Testis (tissue), 3 donors: ENCODE data around the gene TYROBP. TPM values are rescaled to one million over a fixed set of nuclear protein-coding genes. Genes with fewer than 3 reads are reported as not detected.
A peak's percentile ranks its signal among the peaks of the same experiment; 100 is the strongest.

ENCODE experiments used
- DNase-seq: peaks from one replicate; pipeline ENCODE4 v3.0.0-alpha.2; 2019
- H3K27ac ChIP-seq, 2 donors: fragments of 200-600 bp; sonication (generic); one replicate each; pipeline ENCODE4 v1.5.1; 2019
- H3K27me3 ChIP-seq: fragments of 200-600 bp; sonication (generic); one replicate; pipeline ENCODE4 v1.5.1; 2019
- H3K36me3 ChIP-seq: fragments of 200-600 bp; sonication (generic); one replicate; pipeline ENCODE4 v1.5.1; 2017; ENCODE audit warnings: low read depth; ENCODE audit errors: missing control alignments
- H3K4me1 ChIP-seq: fragments of 200-600 bp; sonication (generic); one replicate; pipeline ENCODE4 v1.5.1; 2019
- H3K4me3 ChIP-seq, 2 donors: fragments of 200-600 bp; sonication (generic); one replicate each; pipeline ENCODE4 v1.5.1; 2017 to 2019
- H3K9me3 ChIP-seq: fragments of 200-600 bp; sonication (generic); one replicate; pipeline ENCODE4 v1.5.1; 2017
- CTCF ChIP-seq, 3 experiments: fragments of 450-650 bp in 2 of 3; fragments of 200-600 bp in 1 of 3; sonication (generic) in 1 of 3; IDR thresholded peaks; one replicate each; pipeline ENCODE4 v1.5.1; 2016 to 2019; ENCODE audit warnings: antibody characterized with exemption in 3 of 3, mild to moderate bottlenecking in 2 of 3, moderate library complexity in 1 of 3
- POLR2A ChIP-seq: fragments of 450-650 bp; IDR thresholded peaks from one replicate; pipeline ENCODE4 v1.6.1; 2017; ENCODE audit warnings: antibody characterized with exemption, mild to moderate bottlenecking, moderate library complexity
- WGBS, 2 donors: methylation state at CpG; one replicate each; pipeline ENCODE4 v1.1.5; 2018; 5-methylcytosine and 5-hydroxymethylcytosine counted together
- intact Hi-C: fragments of 100-400 bp; cut with DNase I; formaldehyde crosslinking; loops from one replicate; pipeline ENCODE4 v1.15.1; 2023; ENCODE audit warnings: low total_unique reads
- polyA plus RNA-seq: library from polyadenylated mRNA; stranded (reverse); fragments of 350-450 nt; fragmentation: Illumina TruSeq; extraction: RNeasy Lipid Tissue Mini Kit (QIAGEN cat#74804); gene quantifications from one replicate; pipeline ENCODE4 v1.2.3, GENCODE V29; 2014; ENCODE audit warnings: low read depth, low replicate concordance; ENCODE audit not compliant: insufficient read depth
- total RNA-seq, 2 donors: library from RNA; depleted of rRNA; stranded (reverse); fragments of >200 nt; gene quantifications; one replicate each; pipeline ENCODE4 v1.2.3, GENCODE V29; 2016

Gene TYROBP
- total and polyA plus RNA-seq, 3 donors from 2014 or later, result 2.9 to 77.5 (median 21.7) TPM

- DNase-seq, result no peak
- no peak for TF ChIP-seq CTCF (IDR thresholded peaks at IDR 0.05)
- no peak for TF ChIP-seq POLR2A
- no peak overlapping the region for H3K27ac ChIP-seq
- WGBS, 2 donors, result 49 to 56% methylated on average over 11 to 14 of the region's 14 CpGs
- H3K36me3 ChIP-seq, result no peaks in the 10 kb centered on the region
- H3K9me3 ChIP-seq, result no peaks in the 10 kb centered on the region
- no peaks in the 10 kb centered on the region for H3K27me3 ChIP-seq
- H3K4me1 ChIP-seq, result peaks cover 19% of the 10 kb centered on the region
- intact Hi-C loops, result no loop called here
- H3K4me3 ChIP-seq, result no peak overlapping the region
Observed at GRCh38 chr19:35937345-35938281, 29.5 kb upstream of the TYROBP start.

- DNase-seq, result no peak
- WGBS, 2 donors, result 0 to 14% methylated on average over 5 to 10 of the region's 11 CpGs
- Histone ChIP-seq H3K36me3 (no peaks in the 10 kb centered on the region), H3K27ac (peak overlapping the region; percentile 65 to 79), H3K9me3 (no peaks in the 10 kb centered on the region), H3K4me3 (peak overlapping the region; percentile 70 to 78), H3K4me1 (peaks cover 19% of the 10 kb centered on the region), H3K27me3 (no peaks in the 10 kb centered on the region)
- no peak for TF ChIP-seq POLR2A
- no peak for TF ChIP-seq CTCF (IDR thresholded peaks at IDR 0.05)
- intact Hi-C loops, result no loop called here
Observed at GRCh38 chr19:35936738-35937268, 28.7 kb upstream of the TYROBP start.

- WGBS, 2 donors, result 1% methylated on average over 30 of the region's 68 CpGs
- H3K4me1 ChIP-seq, result peaks cover 19% of the 10 kb centered on the region
- peak within 1 kb of the TSS; percentile 70 to 78 for H3K4me3 ChIP-seq
- TF ChIP-seq POLR2A (no peak), CTCF (IDR thresholded peaks at IDR 0.05) (no peak)
- peak within 1 kb of the TSS; percentile 65 to 79 for H3K27ac ChIP-seq
- DNase-seq, result peak; percentile 89
- intact Hi-C loops, result no loop called here
- no peaks in the 10 kb centered on the region for H3K9me3 ChIP-seq
- no peaks in the 10 kb centered on the region for H3K27me3 ChIP-seq
- H3K36me3 ChIP-seq, result no peaks in the 10 kb centered on the region
Observed at GRCh38 chr19:35935911-35936737, 28.0 kb upstream of the TYROBP start, which contains the start of gene LRFN3. Gene LRFN3, plus strand, starts transcription at chr19:35936374. Its CDS starts 3,052 bp downstream, at chr19:35939426.

- Histone ChIP-seq H3K27ac (no peak overlapping the region), H3K27me3 (no peaks in the 10 kb centered on the region), H3K4me1 (peaks cover 15% of the 10 kb centered on the region), H3K36me3 (no peaks in the 10 kb centered on the region), H3K4me3 (no peak overlapping the region), H3K9me3 (no peaks in the 10 kb centered on the region)
- TF ChIP-seq POLR2A (no peak), CTCF (IDR thresholded peaks at IDR 0.05) (no peak)
- WGBS, 2 donors, result 56 to 59% methylated on average over 7 of the region's 7 CpGs
- intact Hi-C loops, result loop anchor here (2.0 kb wide), 1 partner anchor 52 kb away; no protein-coding TSS in a partner anchor
- no peak for DNase-seq
Observed at GRCh38 chr19:35932291-35932936, 24.3 kb upstream of the TYROBP start.
